ENCODE measurements around the gene PLEKHG4B.

Gene PLEKHG4B

DNA sequence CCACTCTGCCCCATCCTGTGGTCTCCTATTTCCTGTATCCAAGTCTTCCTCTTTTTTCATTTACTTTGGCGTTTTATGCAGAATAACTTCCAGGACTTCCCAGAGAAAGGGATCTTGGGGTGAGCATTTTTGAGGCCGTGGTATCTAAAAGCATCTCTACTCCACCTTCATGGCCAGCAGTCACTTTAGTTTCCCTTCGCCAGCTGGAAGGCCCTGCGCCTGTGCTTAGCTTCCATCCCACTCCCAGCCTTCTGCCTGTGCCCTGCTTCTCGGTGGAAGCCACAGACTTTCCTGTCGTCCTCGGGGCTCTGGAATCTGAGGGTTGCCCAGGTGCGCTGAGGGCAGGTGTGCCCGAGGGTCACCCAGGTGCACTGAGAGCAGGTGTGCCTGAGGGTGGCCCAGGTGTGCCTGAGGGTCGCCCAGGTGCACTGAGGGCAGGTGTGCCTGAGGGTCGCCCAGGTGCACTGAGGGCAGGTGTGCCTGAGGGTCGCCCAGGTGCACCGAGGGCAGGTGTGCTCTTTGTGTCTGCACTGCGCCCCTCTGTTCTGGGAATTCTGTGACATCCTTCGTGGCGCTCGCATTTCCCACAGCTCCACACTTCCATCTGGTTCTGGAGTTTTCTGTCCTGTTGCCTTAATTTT is 67.0 kb downstream of the PLEKHG4B start:
- no peaks in the 10 kb centered on the region for H3K36me3 ChIP-seq (ENCODE audit: insufficient read depth)
- no peak overlapping the region for H3K4me2 ChIP-seq
- H3K4me1 ChIP-seq (ENCODE audit: low read depth, poor library complexity, severe bottlenecking): no peaks in the 10 kb centered on the region

DNA sequence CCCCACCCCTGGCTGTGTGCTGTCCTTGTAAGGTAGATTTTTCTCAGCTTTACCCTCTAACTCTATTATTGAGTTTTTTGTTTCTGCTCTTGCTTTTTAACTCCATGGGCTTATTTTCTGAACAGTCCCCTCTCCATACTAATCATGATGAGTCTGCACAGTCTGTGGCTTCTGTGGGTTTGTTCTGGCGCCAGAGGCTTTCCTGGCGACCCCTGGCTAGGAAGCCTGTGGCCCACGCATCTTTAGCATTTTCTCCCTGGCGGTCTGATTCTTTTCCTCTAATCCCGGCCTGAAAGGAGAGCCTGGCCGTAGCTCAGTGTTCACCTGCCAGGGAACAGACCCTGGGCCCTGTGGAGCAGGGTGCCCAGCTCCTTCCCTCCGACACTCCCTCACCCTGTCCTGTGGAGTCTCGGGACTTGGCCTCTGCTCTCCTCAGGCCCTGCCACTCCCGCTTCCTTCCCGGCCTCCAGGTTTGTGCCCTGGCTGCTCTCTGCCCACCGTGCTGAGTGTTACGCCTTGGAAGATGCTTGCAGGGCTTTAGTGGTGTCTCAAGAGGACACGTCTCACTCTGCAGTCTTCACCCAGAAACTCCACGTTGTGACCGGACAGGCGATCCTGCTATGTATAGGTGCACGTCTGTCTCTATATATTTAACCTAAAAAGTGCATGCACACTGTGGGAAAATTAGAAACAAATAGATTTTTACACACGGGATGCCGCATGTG is 67.6 kb downstream of the PLEKHG4B start:
- Histone ChIP-seq H2AFZ (ENCODE audit: low read depth) (no peak overlapping the region), H3K36me3 (ENCODE audit: insufficient read depth) (no peaks in the 10 kb centered on the region)

More for the DNA sequence above, 67.0 kb downstream of the PLEKHG4B start:
- Histone ChIP-seq H2AFZ (ENCODE audit: low read depth) (no peak overlapping the region), H3K79me2 (ENCODE audit: insufficient read depth, low read depth) (no peaks in the 10 kb centered on the region), H3K9ac (no peak overlapping the region), H3K4me3 (IDR thresholded peaks at IDR 0.05; ENCODE audit: insufficient read depth, low read depth, low read length) (no peak overlapping the region), H4K20me1 (ENCODE audit: insufficient read depth) (no peaks in the 10 kb centered on the region), H3K27me3 (ENCODE audit: insufficient read depth, low read depth) (no peaks in the 10 kb centered on the region), H3K27ac (no peak overlapping the region)
- TF ChIP-seq, protein P1, sequence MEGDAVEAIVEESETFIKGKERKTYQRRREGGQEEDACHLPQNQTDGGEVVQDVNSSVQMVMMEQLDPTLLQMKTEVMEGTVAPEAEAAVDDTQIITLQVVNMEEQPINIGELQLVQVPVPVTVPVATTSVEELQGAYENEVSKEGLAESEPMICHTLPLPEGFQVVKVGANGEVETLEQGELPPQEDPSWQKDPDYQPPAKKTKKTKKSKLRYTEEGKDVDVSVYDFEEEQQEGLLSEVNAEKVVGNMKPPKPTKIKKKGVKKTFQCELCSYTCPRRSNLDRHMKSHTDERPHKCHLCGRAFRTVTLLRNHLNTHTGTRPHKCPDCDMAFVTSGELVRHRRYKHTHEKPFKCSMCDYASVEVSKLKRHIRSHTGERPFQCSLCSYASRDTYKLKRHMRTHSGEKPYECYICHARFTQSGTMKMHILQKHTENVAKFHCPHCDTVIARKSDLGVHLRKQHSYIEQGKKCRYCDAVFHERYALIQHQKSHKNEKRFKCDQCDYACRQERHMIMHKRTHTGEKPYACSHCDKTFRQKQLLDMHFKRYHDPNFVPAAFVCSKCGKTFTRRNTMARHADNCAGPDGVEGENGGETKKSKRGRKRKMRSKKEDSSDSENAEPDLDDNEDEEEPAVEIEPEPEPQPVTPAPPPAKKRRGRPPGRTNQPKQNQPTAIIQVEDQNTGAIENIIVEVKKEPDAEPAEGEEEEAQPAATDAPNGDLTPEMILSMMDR (conservative IDR thresholded peaks at IDR 0.05; ENCODE audit: low read depth, low read length): no peak

DNA sequence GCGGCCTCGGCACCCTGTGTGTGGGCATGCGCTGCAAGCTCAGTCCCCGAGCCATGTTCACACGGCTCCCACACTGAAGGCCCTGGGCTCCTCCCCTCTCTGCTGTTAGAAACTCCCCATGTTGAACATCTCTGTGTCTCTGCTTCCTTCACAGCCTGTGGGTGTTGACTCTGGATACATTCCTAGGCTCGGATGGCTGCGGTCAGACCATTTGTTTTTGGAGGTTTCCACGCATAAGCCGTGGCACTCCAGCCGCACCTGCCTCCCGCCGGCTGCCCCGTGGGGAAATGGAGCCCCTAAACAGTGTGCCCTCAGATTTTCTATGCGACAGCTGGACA is 68.2 kb downstream of the PLEKHG4B start:
- H3K4me1 ChIP-seq (ENCODE audit: low read depth, poor library complexity, severe bottlenecking): no peaks in the 10 kb centered on the region
- H3K4me3 ChIP-seq (IDR thresholded peaks at IDR 0.05; ENCODE audit: insufficient read depth, low read depth, low read length): no peak overlapping the region
- H3K27ac ChIP-seq: no peak overlapping the region
- H3K36me3 ChIP-seq (ENCODE audit: insufficient read depth): no peaks in the 10 kb centered on the region
- TF ChIP-seq, protein P1 (conservative IDR thresholded peaks at IDR 0.05; ENCODE audit: low read depth, low read length): no peak
- H3K27me3 ChIP-seq (ENCODE audit: insufficient read depth, low read depth): no peaks in the 10 kb centered on the region
- no peaks in the 10 kb centered on the region for H4K20me1 ChIP-seq (ENCODE audit: insufficient read depth)
- no peak overlapping the region for H3K9ac ChIP-seq
- H3K79me2 ChIP-seq (ENCODE audit: insufficient read depth, low read depth): no peaks in the 10 kb centered on the region
- no peak overlapping the region for H3K4me2 ChIP-seq
- no peak overlapping the region for H2AFZ ChIP-seq (ENCODE audit: low read depth)

More for the DNA sequence above, 67.6 kb downstream of the PLEKHG4B start:
- Histone ChIP-seq H3K27ac (no peak overlapping the region), H4K20me1 (ENCODE audit: insufficient read depth) (no peaks in the 10 kb centered on the region), H3K79me2 (ENCODE audit: insufficient read depth, low read depth) (no peaks in the 10 kb centered on the region), H3K4me3 (IDR thresholded peaks at IDR 0.05; ENCODE audit: insufficient read depth, low read depth, low read length) (no peak overlapping the region), H3K4me2 (no peak overlapping the region), H3K27me3 (ENCODE audit: insufficient read depth, low read depth) (no peaks in the 10 kb centered on the region), H3K4me1 (ENCODE audit: low read depth, poor library complexity, severe bottlenecking) (no peaks in the 10 kb centered on the region), H3K9ac (no peak overlapping the region)
- TF ChIP-seq, protein P1 (conservative IDR thresholded peaks at IDR 0.05; ENCODE audit: low read depth, low read length): no peak

DNA sequence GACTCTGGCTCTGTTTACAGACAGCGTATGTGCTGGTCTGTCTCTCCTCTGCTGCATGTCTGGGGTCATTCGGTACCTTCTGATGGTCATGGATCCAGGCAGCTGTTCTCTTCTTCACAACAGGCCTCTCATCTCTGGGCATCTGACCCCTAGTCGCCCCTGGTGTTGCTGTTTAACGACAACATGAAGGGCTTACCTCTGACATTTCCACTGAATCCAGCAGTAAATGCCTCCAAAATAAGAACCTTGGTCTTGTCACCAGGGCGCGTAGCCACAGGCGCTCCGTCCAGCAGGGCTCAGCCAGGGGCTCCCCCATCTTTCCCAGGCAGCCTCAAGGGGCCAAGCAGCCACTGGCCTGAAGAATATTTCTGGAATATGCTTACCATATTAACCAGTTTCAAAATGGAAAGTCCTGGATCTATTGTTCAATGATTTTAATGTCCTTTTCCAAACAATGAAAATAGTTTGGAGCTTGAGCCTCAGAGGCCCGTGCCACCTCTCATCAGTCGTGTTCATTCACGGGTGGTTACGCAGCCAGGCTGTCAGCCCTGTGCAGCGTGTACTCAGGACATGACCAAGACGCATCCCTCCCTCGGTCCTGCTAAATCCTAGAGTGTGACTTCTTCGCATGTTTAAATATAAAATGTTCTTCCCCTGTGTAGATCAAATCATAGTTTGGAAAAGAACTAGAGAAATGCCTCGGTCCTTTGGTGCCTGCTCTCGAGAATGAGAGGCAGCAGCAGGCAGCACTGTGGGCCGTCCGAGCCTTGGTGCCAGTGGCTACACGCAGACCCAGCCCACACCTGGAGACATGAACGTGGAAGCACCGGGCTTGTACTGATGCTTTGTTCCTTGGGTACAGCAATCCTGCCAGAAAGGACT is 69.2 kb downstream of the PLEKHG4B start:
- TF ChIP-seq, protein P1 (conservative IDR thresholded peaks at IDR 0.05; ENCODE audit: low read depth, low read length): no peak
- no peak overlapping the region for H3K4me2 ChIP-seq
- no peaks in the 10 kb centered on the region for H3K27me3 ChIP-seq (ENCODE audit: insufficient read depth, low read depth)
- no peak overlapping the region for H3K27ac ChIP-seq
- H3K4me1 ChIP-seq (ENCODE audit: low read depth, poor library complexity, severe bottlenecking): no peaks in the 10 kb centered on the region
- H4K20me1 ChIP-seq (ENCODE audit: insufficient read depth): no peaks in the 10 kb centered on the region
- H3K4me3 ChIP-seq (IDR thresholded peaks at IDR 0.05; ENCODE audit: insufficient read depth, low read depth, low read length): no peak overlapping the region
- H3K36me3 ChIP-seq (ENCODE audit: insufficient read depth): no peaks in the 10 kb centered on the region
- H2AFZ ChIP-seq (ENCODE audit: low read depth): no peak overlapping the region
- H3K79me2 ChIP-seq (ENCODE audit: insufficient read depth, low read depth): no peaks in the 10 kb centered on the region
- no peak overlapping the region for H3K9ac ChIP-seq

All from KMS-11 (cell line).